Esophagus (tissue), 2 donors: ENCODE data around the gene LRRC59. TPM values are rescaled to one million over a fixed set of nuclear protein-coding genes. Genes with fewer than 3 reads are reported as not detected.
A peak's percentile ranks its signal among the peaks of the same experiment; 100 is the strongest.

Experiments
- H3K27ac ChIP-seq, 2 donors: one replicate each; pipeline ENCODE4 v1.5.1; 2013; ENCODE audit warnings: low read depth in 2 of 2, mild to moderate bottlenecking in 2 of 2, inconsistent platforms in 1 of 2, low read length in 1 of 2, moderate library complexity in 1 of 2
- H3K27me3 ChIP-seq, 2 donors: one replicate each; pipeline ENCODE4 v1.6.1; 2013; ENCODE audit warnings: low read length in 2 of 2, control low read depth in 1 of 2, mild to moderate bottlenecking in 1 of 2; ENCODE audit not compliant: insufficient read depth in 2 of 2, control insufficient read depth in 1 of 2
- H3K36me3 ChIP-seq, 2 donors: one replicate each; pipeline ENCODE4 v1.6.1; 2013; ENCODE audit warnings: low read length in 1 of 2; ENCODE audit not compliant: control insufficient read depth in 2 of 2, insufficient read depth in 2 of 2
- H3K4me1 ChIP-seq, 2 donors: one replicate each; pipeline ENCODE4 v1.6.1; 2013; ENCODE audit warnings: low read length in 1 of 2; ENCODE audit not compliant: control insufficient read depth in 2 of 2, insufficient read depth in 2 of 2
- H3K4me3 ChIP-seq, 2 donors: one replicate each; pipeline ENCODE4 v1.5.1; 2013; ENCODE audit warnings: low read length in 2 of 2, mild to moderate bottlenecking in 2 of 2, low read depth in 1 of 2, moderate library complexity in 1 of 2
- H3K9me3 ChIP-seq, 2 donors: one replicate each; pipeline ENCODE4 v1.6.1; 2013; ENCODE audit warnings: mild to moderate bottlenecking in 2 of 2, low read depth in 1 of 2, low read length in 1 of 2, moderate library complexity in 1 of 2; ENCODE audit not compliant: control insufficient read depth in 2 of 2, insufficient read depth in 1 of 2
- WGBS, 2 donors: extraction: QIAGEN DNeasy Blood & Tissue Kit; methylation state at CpG; one replicate each; pipeline ENCODE4 v1.1.7; 2013; 5-methylcytosine and 5-hydroxymethylcytosine counted together
- polyA plus RNA-seq, 2 donors: library from polyadenylated mRNA; stranded (reverse); fragments of 200-250 nt; gene quantifications; one replicate each; pipeline ENCODE4 v1.2.3, GENCODE V29; 2013
- donor health status: healthy with polysubstance abuse.
- donor health status: Bipolar disorder and iron deficiency.

Gene LRRC59
- polyA plus RNA-seq, 2 donors: 18.7 to 52.1 TPM

DNA sequence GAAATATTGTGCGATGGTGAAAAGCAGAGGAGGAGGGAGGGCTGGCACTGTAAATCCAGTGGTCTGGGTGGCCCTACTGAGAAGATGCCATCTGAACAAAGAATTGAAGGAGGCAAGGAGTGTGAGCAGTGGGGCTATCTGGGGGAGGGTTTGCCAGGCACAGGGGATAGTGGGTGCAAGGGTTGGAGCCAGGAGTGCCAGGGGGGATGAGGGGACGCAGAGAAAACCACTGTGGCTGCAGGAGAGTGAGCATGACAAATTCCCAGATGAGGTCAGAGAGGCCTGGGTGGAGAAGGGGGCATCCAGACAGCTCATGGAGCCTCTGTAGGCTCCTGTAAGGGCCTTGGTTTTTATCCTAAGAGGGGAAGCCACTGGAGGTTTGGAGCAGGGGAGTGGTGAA, 46.6 kb downstream of the LRRC59 start:
- H3K9me3 ChIP-seq: no peaks in the 10 kb centered on the region
- H3K36me3 ChIP-seq: peaks cover 9 to 19% of the 10 kb centered on the region in 2 donors
- no peak overlapping the region for H3K4me3 ChIP-seq
- WGBS, 2 donors: 86 to 94% methylated on average over 2 of the region's 2 CpGs
- peaks cover 2 to 9% of the 10 kb centered on the region in 2 donors for H3K4me1 ChIP-seq
- H3K27ac ChIP-seq: no peak overlapping the region
- H3K27me3 ChIP-seq: no peaks in the 10 kb centered on the region

GRCh38 chr17:50349243-50349600, 48.1 kb downstream of the LRRC59 start:
- 94 to 97% methylated on average over 5 of the region's 5 CpGs for WGBS, 2 donors

GRCh38 chr17:50348522-50349242, 48.6 kb downstream of the LRRC59 start:
- Histone ChIP-seq H3K27me3 (no peaks in the 10 kb centered on the region), H3K4me3 (no peak overlapping the region), H3K36me3 (peaks cover 2 to 4% of the 10 kb centered on the region in 2 donors), H3K9me3 (no peaks in the 10 kb centered on the region), H3K27ac (peak overlapping the region in 1 of 2 donors; percentile 9), H3K4me1 (peaks cover 5 to 9% of the 10 kb centered on the region in 2 donors)
- WGBS, 2 donors: 53 to 61% methylated on average over 7 of the region's 7 CpGs

More at GRCh38 chr17:50349243-50349600, 48.1 kb downstream of the LRRC59 start:
- Histone ChIP-seq H3K36me3 (peaks cover 2 to 7% of the 10 kb centered on the region in 2 donors), H3K4me3 (no peak overlapping the region), H3K4me1 (peaks cover 5 to 9% of the 10 kb centered on the region in 2 donors), H3K9me3 (no peaks in the 10 kb centered on the region), H3K27ac (no peak overlapping the region), H3K27me3 (no peaks in the 10 kb centered on the region)

GRCh38 chr17:50347894-50348291, 49.4 kb downstream of the LRRC59 start:
- peaks cover 5 to 9% of the 10 kb centered on the region in 2 donors for H3K4me1 ChIP-seq
- H3K9me3 ChIP-seq: no peaks in the 10 kb centered on the region
- 57 to 62% methylated on average over 3 of the region's 3 CpGs for WGBS, 2 donors
- H3K27me3 ChIP-seq: no peaks in the 10 kb centered on the region
- H3K36me3 ChIP-seq: peaks cover 0 to 4% of the 10 kb centered on the region in 2 donors
- no peak overlapping the region for H3K4me3 ChIP-seq
- H3K27ac ChIP-seq: no peak overlapping the region

DNA sequence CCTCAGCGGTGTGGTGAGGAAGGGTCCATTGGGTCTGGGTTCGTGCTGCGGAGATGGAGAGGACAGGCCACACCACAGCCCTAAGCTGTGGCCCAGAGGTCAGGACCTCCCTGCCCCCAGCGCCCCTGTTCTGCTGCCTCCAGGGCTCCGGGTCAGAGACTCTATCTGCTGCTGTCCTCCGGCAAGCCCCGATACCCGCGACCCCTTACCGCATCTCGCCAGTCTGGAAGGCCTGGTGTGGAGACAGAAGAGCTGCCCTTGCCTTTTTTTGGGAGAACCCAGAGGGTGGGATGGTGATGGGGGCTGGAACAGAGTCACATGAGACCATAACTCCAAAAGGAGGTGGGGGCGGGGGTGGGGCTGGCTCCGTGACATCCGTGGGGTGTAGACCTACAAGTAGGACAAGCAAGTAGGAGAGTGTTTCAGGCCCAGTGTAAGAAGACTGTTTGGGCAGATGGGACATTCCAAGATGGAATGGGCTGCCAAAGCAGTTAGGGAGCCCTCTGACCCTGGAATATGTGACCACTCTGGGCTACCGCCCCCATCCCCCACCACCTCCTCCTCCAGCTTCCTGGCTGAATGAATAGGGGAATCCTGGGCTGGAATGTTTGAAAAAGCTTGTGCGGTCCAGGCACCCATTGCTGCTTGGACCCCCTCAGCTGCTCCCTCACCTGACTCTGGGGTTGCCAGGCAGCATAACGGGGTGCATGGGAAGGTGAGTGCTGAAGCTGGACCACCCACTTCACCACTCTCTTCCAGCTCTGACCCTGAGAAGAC, 50.0 kb downstream of the LRRC59 start:
- peak overlapping the region; percentile 69 to 90 for H3K4me3 ChIP-seq
- H3K36me3 ChIP-seq: no peaks in the 10 kb centered on the region
- WGBS, 2 donors: 24 to 33% methylated on average over 17 of the region's 17 CpGs
- H3K9me3 ChIP-seq: no peaks in the 10 kb centered on the region
- no peaks in the 10 kb centered on the region for H3K27me3 ChIP-seq
- peak overlapping the region in 1 of 2 donors; percentile 58 for H3K27ac ChIP-seq
- H3K4me1 ChIP-seq: peaks cover 5 to 9% of the 10 kb centered on the region in 2 donors

DNA sequence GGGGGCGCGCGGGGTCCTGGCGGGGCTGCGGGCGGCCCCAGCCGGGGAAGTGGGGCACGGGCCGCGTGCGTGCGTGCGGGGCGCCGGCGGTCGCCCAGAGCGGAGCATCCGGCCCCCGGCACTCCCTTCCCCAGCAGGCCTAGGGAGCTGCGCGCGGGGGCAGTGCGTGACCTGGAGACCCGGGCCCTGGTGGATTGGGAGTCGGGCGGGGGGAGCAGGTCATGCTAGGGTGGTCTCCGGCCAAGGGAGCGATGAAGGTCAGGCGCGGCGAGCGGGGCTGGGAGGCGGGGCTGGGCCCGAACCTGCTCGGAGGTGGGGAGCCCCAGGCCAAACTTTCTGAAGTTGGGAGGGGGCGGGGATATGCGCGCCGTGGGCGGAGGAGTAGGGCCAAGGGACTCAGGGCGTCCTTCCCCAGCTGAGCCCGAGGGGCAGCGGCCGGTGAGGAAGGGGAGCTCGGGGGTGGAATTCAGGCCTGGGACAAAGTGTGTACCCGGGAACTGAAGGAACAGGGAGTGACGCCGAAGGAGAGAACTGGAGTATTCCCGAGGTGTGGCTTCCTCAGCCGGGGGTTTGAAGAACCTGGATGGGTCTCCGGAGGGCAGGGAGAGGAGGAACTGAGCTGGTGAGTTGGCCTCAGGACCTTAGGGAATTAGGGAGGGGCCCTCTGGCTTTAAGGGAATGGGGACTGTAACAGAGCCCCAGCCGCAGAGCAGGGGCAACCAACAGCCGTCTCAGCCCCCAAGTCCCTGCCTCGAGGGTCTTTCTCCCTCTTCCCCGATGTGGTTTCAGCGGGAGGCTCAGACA, 50.8 kb downstream of the LRRC59 start:
- WGBS, 2 donors: 1 to 2% methylated on average over 51 to 57 of the region's 57 CpGs
- H3K27me3 ChIP-seq: no peaks in the 10 kb centered on the region
- peak overlapping the region; percentile 69 to 90 for H3K4me3 ChIP-seq
- no peaks in the 10 kb centered on the region for H3K9me3 ChIP-seq
- H3K4me1 ChIP-seq: peaks cover 5 to 9% of the 10 kb centered on the region in 2 donors
- peak overlapping the region; percentile 58 for H3K27ac ChIP-seq
- H3K36me3 ChIP-seq: no peaks in the 10 kb centered on the region

DNA sequence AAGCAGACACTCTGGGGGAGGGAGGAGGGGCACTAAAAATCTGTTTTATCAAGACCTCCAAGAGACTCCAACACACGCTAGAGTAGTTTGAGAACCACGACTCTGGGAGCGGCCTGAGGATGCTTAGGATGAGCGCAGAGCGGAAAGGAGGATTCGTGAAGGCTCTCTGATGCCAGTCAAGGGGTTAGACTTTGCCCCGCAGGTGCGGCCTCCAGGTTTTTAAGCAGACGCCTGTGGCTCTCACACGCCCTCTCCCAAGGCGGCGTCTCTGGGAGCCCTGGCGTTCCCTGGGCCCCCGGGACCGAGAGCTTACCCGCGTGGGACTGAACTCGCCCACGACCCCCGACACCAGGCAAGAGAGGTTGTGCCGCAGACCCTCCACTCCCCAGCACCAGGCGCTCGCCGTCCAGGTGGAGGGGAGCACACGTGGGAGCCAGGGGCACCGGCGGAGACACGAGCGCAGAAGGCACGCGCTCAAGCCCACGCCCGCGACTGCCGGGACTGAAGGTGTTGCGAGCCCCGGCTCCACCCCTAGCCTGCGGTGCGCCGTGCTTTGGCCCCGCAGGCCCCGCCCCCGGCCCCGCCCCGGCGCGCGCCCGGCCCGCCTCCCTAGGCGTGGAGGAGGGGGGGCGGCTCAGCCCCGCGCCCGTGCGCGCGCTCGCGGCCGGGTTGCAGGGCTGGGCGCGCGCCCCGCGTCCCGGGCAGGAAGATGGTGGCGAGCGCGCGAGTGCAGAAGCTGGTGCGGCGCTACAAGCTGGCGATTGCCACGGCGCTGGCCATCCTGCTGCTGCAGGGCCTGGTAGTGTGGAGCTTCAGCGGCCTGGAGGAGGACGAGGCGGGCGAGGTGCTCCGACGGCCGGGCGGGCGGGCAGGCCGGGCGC, 51.7 kb downstream of the LRRC59 start, which contains the start of gene XYLT2:
Gene XYLT2 (plus strand): TSS at position 695 of the 881 bp plus-strand sequence. CDS start 15 bp downstream, at position 710.
- peak within 1 kb of the TSS; percentile 69 to 90 for H3K4me3 ChIP-seq
- H3K27me3 ChIP-seq: no peaks in the 10 kb centered on the region
- WGBS, 2 donors: 3% methylated on average over 78 to 87 of the region's 87 CpGs
- H3K4me1 ChIP-seq: peaks cover 5 to 9% of the 10 kb centered on the region in 2 donors
- H3K36me3 ChIP-seq: no peaks in the 10 kb centered on the region
- H3K9me3 ChIP-seq: no peaks in the 10 kb centered on the region
- peak within 1 kb of the TSS; percentile 58 to 73 for H3K27ac ChIP-seq

- no peak overlapping the region for H3K4me3 ChIP-seq
- WGBS, 2 donors: 64 to 70% methylated on average over 13 of the region's 13 CpGs
- no peaks in the 10 kb centered on the region for H3K36me3 ChIP-seq
- H3K27ac ChIP-seq: no peak overlapping the region
- H3K27me3 ChIP-seq: no peaks in the 10 kb centered on the region
- H3K9me3 ChIP-seq: no peaks in the 10 kb centered on the region
- peaks cover 5 to 9% of the 10 kb centered on the region in 2 donors for H3K4me1 ChIP-seq
These were observed 52.5 kb downstream of the LRRC59 start for GRCh38 chr17:50344731-50345365.
